DOHH2 (cell line): ENCODE data around the gene TOR2A.

Experiments used
- EZH2phosphoT487 ChIP-seq: fragments of 200-600 bp; sonication (generic); IDR thresholded peaks from 2 replicates; pipeline ENCODE4 v1.6.1; 2017; ENCODE audit warnings: borderline replicate concordance, mild to moderate bottlenecking, antibody characterized with exemption, low read length, moderate library complexity, mixed read lengths
- TF ChIP-seq, protein P1 (sequence below): fragments of 200-600 bp; sonication (generic); IDR thresholded peaks from one replicate; pipeline ENCODE4 v1.5.1; 2014; ENCODE audit warnings: antibody characterized with exemption, mild to moderate bottlenecking, low read depth, low read length; ENCODE audit not compliant: poor library complexity, severe bottlenecking

- TF ChIP-seq, protein P1, sequence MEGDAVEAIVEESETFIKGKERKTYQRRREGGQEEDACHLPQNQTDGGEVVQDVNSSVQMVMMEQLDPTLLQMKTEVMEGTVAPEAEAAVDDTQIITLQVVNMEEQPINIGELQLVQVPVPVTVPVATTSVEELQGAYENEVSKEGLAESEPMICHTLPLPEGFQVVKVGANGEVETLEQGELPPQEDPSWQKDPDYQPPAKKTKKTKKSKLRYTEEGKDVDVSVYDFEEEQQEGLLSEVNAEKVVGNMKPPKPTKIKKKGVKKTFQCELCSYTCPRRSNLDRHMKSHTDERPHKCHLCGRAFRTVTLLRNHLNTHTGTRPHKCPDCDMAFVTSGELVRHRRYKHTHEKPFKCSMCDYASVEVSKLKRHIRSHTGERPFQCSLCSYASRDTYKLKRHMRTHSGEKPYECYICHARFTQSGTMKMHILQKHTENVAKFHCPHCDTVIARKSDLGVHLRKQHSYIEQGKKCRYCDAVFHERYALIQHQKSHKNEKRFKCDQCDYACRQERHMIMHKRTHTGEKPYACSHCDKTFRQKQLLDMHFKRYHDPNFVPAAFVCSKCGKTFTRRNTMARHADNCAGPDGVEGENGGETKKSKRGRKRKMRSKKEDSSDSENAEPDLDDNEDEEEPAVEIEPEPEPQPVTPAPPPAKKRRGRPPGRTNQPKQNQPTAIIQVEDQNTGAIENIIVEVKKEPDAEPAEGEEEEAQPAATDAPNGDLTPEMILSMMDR: no peak
- no peak for TF ChIP-seq EZH2phosphoT487
These were observed 797 bp downstream of the TOR2A start for GRCh38 chr9:127734247-127734746.
